ENCODE measurements around the gene IGHMBP2. TPM values are rescaled to one million over a fixed set of nuclear protein-coding genes. Genes with fewer than 3 reads are reported as not detected.

The IGHMBP2 gene
- total RNA-seq, 2 experiments from 2014 or later = 27.3 to 27.7 TPM

DNA sequence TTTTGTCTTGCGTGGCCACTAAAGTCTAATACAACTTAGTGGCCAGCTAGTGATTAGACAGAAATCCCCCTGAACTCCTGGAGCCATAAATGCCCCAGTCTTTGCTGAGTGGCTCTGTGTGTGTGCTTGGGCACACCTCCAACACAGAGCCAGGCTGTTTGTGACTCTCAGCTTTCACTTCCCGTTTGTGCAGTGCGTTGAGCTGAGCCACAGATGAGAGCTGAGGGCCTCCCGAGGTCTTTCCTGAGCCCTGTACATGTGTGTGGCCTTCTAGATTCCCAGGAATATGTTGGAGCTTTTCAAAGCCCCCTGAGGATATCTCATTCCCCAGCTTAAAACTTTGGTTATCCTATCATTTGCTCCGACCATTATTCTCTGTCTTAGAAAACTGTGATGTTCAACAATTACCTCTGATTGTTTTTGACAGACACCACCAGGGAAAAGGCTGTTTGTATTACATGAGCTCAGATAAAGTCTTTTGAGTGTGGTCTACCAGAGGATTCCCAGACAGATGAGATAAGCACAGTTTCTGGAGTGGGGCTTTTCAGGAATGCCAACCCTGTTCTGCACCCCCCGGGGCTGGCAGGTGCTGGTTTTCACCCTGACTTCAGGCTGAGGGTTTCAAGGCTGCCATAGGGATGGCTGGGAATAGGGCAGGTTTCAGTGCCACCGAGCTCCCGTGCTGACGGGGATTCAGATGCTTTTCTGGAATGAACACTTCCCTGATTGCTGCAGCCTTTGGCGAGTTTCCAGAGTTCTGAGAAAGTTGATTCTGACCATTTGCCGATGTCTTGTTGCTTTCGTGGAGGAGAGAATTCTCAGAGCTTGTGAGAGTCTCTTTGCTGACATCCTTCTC is 23.8 kb downstream of the IGHMBP2 start:
- Mint-ChIP-seq H3K9me3 (ENCODE audit: low read depth) (peaks cover 7% of the 10 kb centered on the region), H3K36me3 (peaks cover 65% of the 10 kb centered on the region), H3K4me3 (no peak overlapping the region), H3K27ac (no peak overlapping the region), H3K4me1 (peaks cover 6% of the 10 kb centered on the region), H3K27me3 (no peaks in the 10 kb centered on the region)
- DNase-seq (no peak), ATAC-seq (no peak)
- CTCF ChIA-PET = no interaction called here

DNA sequence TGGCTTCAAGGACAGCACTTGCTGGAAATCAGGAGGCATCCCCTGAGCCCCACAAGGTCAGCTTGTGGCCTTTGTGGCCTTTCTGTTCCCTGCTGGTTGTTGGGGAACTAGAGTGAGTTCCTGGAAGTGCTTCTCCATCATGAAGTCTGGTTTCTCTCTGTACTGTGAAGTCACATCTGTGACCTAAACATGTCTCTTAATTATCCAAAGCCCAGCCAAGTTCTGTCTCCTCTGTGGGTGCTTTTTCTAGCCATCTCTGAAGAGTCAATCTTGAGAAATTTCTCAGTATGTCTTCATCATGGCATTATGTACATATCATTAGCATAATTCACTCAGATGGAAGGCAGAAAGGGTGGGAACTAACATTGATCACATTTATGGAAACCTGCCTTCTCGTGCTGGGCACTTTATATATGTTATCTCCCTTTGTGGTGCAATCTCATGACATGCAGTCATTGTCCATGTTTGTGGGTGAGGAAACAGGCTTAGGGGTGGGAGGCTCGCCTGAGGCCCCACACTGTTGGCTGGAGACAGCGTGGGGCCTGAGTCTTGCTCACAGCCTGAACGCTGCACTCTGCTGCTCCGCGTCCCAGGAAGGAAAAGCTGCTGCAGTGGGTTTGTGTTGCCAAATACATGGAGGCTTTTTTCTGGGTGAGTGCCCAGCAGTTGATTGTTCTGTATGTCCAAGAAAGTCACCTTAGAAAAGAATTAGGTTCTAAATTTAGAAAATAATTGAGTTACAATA is 24.6 kb downstream of the IGHMBP2 start:
- ATAC-seq = no peak
- no peaks in the 10 kb centered on the region for H3K27me3 Mint-ChIP-seq
- no peak for DNase-seq
- no peak overlapping the region for H3K4me3 Mint-ChIP-seq
- peaks cover 59% of the 10 kb centered on the region for H3K36me3 Mint-ChIP-seq
- H3K27ac Mint-ChIP-seq = no peak overlapping the region
- H3K9me3 Mint-ChIP-seq (ENCODE audit: low read depth) = peaks cover 7% of the 10 kb centered on the region
- CTCF ChIA-PET = no interaction called here
- H3K4me1 Mint-ChIP-seq = peaks cover 6% of the 10 kb centered on the region

DNA sequence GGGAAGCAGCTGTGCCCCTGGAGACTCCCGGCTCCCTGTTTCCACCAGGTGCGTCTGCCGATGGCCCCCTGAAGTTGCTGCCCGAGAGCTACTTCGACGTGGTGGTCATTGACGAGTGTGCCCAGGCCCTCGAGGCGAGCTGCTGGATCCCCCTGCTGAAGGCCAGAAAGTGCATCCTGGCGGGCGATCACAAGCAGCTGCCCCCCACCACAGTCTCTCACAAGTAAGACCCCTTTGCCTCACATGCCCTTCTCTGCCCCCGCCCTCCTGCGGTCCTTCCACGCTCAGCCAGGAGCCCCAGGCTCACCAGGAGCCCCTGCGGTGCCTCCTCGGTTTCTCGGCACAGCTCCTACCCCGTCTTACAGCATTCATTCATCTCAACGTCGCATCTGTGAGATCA is 25.4 kb downstream of the IGHMBP2 start:
- ATAC-seq = no peak
- CTCF ChIA-PET = no interaction called here
- no peak overlapping the region for H3K27ac Mint-ChIP-seq
- H3K9me3 Mint-ChIP-seq (ENCODE audit: low read depth) = peaks cover 7% of the 10 kb centered on the region
- H3K4me1 Mint-ChIP-seq = peaks cover 6% of the 10 kb centered on the region
- H3K4me3 Mint-ChIP-seq = no peak overlapping the region
- H3K36me3 Mint-ChIP-seq = peaks cover 51% of the 10 kb centered on the region
- no peak for DNase-seq
- H3K27me3 Mint-ChIP-seq = no peaks in the 10 kb centered on the region

DNA sequence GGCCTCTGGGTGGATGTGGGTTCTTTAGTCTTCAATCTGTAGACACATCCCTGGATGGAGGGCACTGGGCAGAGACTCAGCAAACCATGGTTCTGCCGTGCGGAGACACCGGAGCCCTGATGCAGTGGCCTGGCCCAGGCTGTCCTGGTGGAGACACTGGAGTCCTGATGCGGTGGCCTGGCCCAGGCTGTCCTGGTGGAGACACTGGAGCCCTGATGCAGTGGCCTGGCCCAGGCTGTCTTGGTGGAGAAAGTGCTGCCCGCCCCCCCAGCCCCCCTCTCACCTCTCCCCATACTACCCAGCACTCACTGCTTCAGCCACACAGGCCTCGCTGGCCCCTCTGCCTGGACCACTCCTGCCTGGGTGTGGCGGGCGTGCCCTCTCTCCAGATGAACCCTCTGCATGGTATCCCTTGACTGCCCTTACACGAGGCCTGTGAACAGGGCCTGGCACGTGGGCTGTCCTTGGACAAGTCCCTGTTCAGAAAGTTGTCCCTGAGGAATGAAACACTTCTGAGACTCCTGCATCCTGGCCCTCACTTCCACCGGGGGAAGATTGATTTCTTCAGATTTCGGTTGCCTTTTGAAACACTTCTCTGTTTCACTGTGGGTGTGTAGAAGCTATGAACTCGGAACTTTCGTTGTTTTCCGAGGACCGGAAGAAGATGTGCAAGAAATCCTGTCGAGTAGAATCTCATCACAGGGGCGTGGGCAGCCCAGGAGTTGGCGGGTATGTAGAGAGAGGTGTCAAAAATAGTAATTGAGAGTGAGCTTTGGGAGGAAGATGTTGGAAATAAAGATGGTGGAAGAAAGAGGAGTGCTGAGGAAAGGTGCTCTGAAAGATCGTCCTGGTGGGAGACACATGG is 26.2 kb downstream of the IGHMBP2 start:
- Mint-ChIP-seq H3K4me1 (peaks cover 6% of the 10 kb centered on the region), H3K4me3 (no peak overlapping the region), H3K9me3 (ENCODE audit: low read depth) (peaks cover 7% of the 10 kb centered on the region), H3K36me3 (peaks cover 43% of the 10 kb centered on the region), H3K27ac (no peak overlapping the region), H3K27me3 (no peaks in the 10 kb centered on the region)
- CTCF ChIA-PET = no interaction called here
- DNase-seq (no peak), ATAC-seq (no peak)

DNA sequence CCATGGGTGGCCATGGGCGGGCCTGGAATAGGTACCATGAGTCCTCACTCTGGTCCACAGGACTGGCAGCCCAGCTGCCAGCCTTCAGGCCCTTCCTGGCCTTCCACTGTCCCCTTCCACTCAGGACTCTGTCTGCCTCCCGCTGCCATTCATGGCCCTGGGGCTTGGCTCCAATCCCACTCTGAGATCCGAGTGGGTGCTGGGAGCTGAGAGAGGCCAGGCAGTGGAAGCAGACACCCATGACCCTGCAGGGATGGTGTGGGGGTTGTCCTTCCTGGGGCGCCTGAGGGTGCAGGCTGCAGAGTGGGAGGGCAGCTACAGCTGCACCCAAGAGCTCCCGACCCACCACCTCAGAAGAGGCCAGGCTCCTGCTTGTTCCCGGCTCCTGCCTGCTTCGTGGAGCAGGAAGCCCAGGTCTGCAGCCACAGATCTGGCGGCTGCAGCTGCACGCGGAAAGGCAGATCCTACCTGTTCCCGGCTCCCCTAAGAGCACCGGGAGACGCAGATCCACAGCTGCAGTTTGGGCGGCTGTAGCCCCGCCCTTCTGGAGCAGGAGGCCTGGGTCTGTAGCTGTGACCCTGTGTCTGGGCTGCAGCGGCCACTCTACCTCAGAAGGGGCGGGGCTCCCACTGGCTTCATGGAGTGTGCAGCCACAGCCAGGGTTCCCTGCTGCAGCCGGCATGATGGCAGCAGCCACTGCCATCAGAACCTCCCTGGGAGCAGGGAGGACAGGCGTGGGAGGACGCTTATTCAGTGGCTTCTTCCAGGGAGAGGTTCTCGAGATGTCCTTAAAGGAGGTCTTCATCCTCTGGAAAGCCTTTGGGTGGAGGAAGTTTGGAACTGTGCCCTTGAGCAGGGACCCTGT is 27.5 kb downstream of the IGHMBP2 start:
- H3K4me3 Mint-ChIP-seq = no peak overlapping the region

DNA sequence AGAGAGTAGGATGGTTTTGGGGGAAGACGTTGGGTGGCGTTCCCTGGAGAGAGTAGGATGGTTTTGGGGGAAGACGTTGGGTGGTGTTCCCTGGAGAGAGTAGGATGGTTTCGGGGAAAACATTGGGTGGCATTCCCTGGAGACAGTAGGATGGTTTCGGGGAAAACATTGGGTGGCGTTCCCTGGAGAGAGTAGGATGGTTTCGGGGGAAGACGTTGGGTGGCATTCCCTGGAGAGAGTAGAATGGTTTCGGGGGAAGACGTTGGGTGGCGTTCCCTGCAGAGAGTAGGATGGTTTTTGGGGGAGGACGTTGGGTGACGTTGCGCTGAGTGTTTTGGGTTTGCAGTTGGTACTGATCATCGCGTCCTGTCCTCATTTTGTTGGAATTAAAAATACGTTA is 28.2 kb downstream of the IGHMBP2 start:
- Mint-ChIP-seq H3K9me3 (ENCODE audit: low read depth) (no peaks in the 10 kb centered on the region), H3K4me3 (no peak overlapping the region), H3K27me3 (no peaks in the 10 kb centered on the region), H3K4me1 (peaks cover 6% of the 10 kb centered on the region), H3K36me3 (peaks cover 31% of the 10 kb centered on the region), H3K27ac (no peak overlapping the region)
- ATAC-seq (no peak), DNase-seq (no peak)
- CTCF ChIA-PET = no interaction called here

More for the DNA sequence above, 27.5 kb downstream of the IGHMBP2 start:
- Mint-ChIP-seq H3K36me3 (peaks cover 37% of the 10 kb centered on the region), H3K27me3 (no peaks in the 10 kb centered on the region), H3K4me1 (peaks cover 6% of the 10 kb centered on the region), H3K9me3 (ENCODE audit: low read depth) (no peaks in the 10 kb centered on the region), H3K27ac (no peak overlapping the region)
- CTCF ChIA-PET = interaction anchor here (0.6 kb wide), 1 partner anchor 1176 kb away, joined by 3 read pairs; no protein-coding TSS in a partner anchor
- no peak for ATAC-seq
- DNase-seq = no peak

DNA sequence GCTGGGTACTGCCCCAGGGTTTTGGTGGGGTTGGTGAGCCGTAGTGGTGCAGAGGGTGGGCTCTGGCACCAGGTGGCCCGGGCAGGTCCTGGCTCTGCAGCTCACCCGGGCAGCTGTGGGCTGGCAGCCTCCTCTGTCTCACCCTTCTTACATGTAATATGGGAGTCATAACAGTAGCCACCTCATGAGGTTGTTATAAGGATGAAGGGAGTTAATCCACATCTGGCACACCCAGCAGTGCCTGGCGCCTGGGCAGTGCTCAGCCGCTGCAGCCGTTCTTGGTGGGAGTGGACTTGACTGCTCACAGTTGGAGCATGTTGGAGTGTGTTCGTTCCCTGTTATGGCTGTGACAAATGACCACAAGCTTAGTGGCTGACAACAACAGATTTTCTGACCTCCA is 28.7 kb downstream of the IGHMBP2 start:
- CTCF ChIA-PET = no interaction called here
- H3K4me3 Mint-ChIP-seq = no peak overlapping the region
- no peaks in the 10 kb centered on the region for H3K27me3 Mint-ChIP-seq
- no peak overlapping the region for H3K27ac Mint-ChIP-seq
- no peak for ATAC-seq
- H3K9me3 Mint-ChIP-seq (ENCODE audit: low read depth) = no peaks in the 10 kb centered on the region
- no peak for DNase-seq
- H3K4me1 Mint-ChIP-seq = peaks cover 6% of the 10 kb centered on the region
- peaks cover 27% of the 10 kb centered on the region for H3K36me3 Mint-ChIP-seq

DNA sequence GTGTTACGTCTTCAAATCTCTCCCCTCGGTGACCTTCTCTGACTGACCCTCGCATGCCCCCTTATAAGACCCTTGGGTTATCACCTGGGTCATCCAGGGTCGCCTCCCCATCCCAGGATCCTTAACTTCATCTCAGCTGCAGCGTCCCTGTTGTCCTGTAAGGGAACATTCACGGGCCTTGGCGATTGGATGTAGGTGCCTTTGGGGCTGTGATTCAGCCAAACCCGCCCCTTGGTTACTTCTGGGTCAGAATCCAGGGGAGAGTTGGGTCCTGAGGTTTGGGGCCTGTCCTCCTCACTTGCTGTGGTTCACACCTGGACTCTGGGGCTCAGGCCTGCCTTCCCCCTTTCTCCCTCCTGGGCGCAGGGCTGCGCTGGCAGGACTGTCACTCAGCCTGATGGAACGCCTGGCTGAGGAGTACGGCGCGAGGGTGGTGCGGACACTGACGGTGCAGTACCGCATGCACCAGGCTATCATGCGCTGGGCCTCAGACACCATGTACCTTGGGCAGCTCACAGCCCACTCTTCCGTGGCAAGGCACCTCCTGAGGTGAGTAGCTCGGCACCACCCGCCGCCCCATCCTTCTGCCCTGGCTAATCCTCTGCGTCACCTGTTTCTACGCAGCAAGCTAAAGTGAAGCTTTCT is 29.4 kb downstream of the IGHMBP2 start:
- ATAC-seq = no peak
- Mint-ChIP-seq H3K4me1 (peaks cover 2% of the 10 kb centered on the region), H3K36me3 (peaks cover 20% of the 10 kb centered on the region)

DNA sequence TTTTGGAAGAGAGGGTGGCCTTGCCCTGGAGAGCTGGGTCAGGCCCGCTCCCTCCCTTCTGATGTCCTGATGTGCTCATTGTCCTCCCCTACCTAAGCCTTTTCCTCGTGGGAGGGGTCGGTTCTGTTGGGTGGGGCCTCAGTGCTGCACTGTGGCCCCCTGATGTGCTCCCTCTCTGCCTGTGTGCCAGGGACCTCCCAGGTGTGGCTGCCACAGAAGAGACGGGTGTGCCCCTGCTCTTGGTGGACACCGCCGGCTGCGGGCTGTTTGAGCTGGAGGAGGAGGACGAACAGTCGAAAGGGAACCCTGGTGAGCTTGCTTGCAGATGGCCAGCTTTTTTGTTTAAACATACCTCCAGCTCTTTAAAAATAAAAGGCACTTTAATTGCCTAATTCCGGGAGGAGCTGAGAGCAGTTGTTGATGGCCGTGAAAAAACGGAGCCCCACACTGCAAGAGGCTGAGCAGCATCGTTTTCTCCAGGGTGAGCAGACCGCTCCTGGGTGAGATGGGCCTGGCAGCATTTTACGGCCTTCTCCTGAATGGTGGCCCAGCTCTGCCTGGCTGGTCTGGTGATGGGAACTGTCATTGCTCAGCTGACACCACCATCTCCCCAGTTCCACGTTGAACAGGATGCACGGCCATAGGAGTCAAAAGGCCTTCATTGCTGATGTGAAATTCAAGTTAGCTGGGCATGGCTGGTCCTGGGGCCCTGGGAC is 30.1 kb downstream of the IGHMBP2 start:
- no peaks in the 10 kb centered on the region for H3K27me3 Mint-ChIP-seq
- H3K4me3 Mint-ChIP-seq = no peak overlapping the region
- peaks cover 17% of the 10 kb centered on the region for H3K36me3 Mint-ChIP-seq
- no peak overlapping the region for H3K27ac Mint-ChIP-seq
- no peak for DNase-seq
- CTCF ChIA-PET = no interaction called here
- no peaks in the 10 kb centered on the region for H3K4me1 Mint-ChIP-seq
- no peak for ATAC-seq
- no peaks in the 10 kb centered on the region for H3K9me3 Mint-ChIP-seq (ENCODE audit: low read depth)

More for the DNA sequence above, 29.4 kb downstream of the IGHMBP2 start:
- Mint-ChIP-seq H3K27ac (no peak overlapping the region), H3K27me3 (no peaks in the 10 kb centered on the region), H3K4me3 (no peak overlapping the region), H3K9me3 (ENCODE audit: low read depth) (no peaks in the 10 kb centered on the region)
- CTCF ChIA-PET = no interaction called here
- no peak for DNase-seq

DNA sequence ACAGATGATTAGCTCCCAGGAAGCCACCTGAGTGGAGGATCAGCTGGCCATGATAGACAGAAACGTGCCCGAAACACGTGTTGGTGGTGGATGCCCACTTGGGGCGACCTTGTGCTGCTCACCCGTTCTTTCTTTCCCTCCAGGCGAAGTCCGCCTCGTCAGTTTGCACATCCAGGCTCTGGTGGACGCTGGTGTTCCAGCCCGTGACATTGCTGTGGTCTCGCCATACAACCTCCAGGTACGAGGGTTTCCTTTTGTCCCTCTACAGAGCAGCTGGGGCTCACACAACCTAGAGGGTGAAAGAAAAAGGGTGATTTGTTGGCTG is 30.6 kb downstream of the IGHMBP2 start:
- no peak for DNase-seq
- no peaks in the 10 kb centered on the region for H3K27me3 Mint-ChIP-seq
- no peaks in the 10 kb centered on the region for H3K4me1 Mint-ChIP-seq
- no peak for ATAC-seq
- H3K4me3 Mint-ChIP-seq = no peak overlapping the region
- no peaks in the 10 kb centered on the region for H3K9me3 Mint-ChIP-seq (ENCODE audit: low read depth)
- no peak overlapping the region for H3K27ac Mint-ChIP-seq
- CTCF ChIA-PET = no interaction called here
- peaks cover 16% of the 10 kb centered on the region for H3K36me3 Mint-ChIP-seq

DNA sequence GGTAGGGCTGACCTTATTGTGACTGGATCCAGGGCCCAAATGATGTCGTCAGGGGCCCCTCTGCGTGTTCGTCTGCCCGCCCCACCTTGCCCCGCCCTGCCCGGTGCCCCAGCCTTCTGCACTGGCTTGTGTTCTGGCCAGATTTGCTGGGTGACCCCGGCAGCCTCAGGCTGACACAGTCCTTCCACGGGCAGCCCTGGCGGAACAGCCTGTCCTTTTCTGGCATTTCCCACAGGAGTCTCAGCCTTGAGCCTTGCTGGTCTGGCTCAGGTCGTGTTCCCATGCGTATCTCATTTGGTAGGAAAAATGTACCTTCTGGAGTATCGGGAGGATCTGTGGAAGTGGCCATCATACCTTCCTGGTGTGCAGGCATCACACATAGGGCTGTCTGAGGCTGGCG is 31.0 kb downstream of the IGHMBP2 start:
- Mint-ChIP-seq H3K36me3 (peaks cover 14% of the 10 kb centered on the region), H3K4me3 (no peak overlapping the region), H3K9me3 (ENCODE audit: low read depth) (no peaks in the 10 kb centered on the region), H3K27me3 (no peaks in the 10 kb centered on the region), H3K4me1 (no peaks in the 10 kb centered on the region), H3K27ac (no peak overlapping the region)
- ATAC-seq (no peak), DNase-seq (no peak)
- CTCF ChIA-PET = no interaction called here

DNA sequence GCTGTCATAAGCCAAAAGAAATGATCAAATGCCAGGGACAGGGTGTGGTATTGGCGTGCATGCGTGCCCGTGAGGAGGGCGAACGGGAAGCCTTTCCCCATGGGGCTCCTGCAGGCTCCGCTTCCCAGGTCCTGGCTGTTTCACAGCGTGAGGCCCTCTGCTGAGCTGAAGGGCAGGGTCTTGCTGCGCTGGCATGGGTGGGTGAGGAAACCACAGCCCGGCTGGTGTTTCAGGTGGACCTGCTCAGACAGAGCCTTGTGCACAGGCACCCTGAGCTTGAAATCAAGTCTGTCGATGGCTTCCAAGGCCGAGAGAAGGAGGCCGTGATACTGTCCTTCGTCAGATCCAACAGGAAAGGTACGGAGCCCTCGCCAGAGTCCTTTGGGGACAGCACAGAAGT is 31.4 kb downstream of the IGHMBP2 start:
- H3K27ac Mint-ChIP-seq = no peak overlapping the region
- peaks cover 12% of the 10 kb centered on the region for H3K36me3 Mint-ChIP-seq
- CTCF ChIA-PET = no interaction called here

More for the DNA sequence above, 31.4 kb downstream of the IGHMBP2 start:
- H3K9me3 Mint-ChIP-seq (ENCODE audit: low read depth) = no peaks in the 10 kb centered on the region
- no peaks in the 10 kb centered on the region for H3K27me3 Mint-ChIP-seq
- no peak overlapping the region for H3K4me3 Mint-ChIP-seq
- DNase-seq = no peak
- no peak for ATAC-seq
- H3K4me1 Mint-ChIP-seq = no peaks in the 10 kb centered on the region

Measured in activated CD8-positive, alpha-beta memory T cell treated with anti-CD3 and anti-CD28 coated beads, Interleukin-2, amount 10 ng/mL, durations not matched to agents 7 days and 5 days (primary cell).